ENCODE data around the gene NANS. TPM values are rescaled to one million over a fixed set of nuclear protein-coding genes. Genes with fewer than 3 reads are reported as not detected.
"Not testable (repeated sequence)": the region's sequence is repeated elsewhere in the genome, so short reads cannot be mapped to it uniquely, and the experiment has no call there.

The NANS gene
- total RNA-seq, 4 donors from 2014 or later, result 46.2 to 72.0 (median 58.4) TPM

DNA sequence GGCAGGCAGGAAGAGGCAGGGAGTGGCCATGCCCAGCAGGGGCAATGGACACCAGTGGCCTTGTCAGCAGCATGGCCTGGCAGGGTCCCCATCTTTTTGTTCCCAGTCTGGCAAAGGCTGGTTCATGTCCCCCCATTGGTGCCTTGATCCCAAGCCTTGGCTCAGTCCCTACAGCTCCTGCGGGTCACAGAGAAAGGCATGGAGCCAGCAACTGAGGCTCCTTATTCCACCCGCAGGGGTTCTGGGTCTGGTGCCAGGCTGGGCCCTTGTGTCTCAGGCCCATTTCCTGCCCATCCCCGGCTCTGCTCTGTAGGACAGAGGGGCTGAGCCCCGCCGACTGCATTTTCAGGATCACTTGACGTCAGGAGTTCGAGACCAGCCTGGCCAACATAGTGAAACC is 48.5 kb downstream of the NANS start:
- peaks cover 4 to 68% (median 12%) of the 10 kb centered on the region in 3 donors for H3K4me1 ChIP-seq
- DNase-seq, result no peak
- intact Hi-C loops (cut with DNase I), result no loop called here
- TF ChIP-seq POLR2A (IDR thresholded peaks at IDR 0.05), result no peak
- no peak for TF ChIP-seq CTCF (IDR thresholded peaks at IDR 0.05)
- H3K36me3 ChIP-seq, result peaks cover 0 to 57% (median 5%) of the 10 kb centered on the region in 3 donors
- WGBS, 2 donors, result 86 to 91% methylated on average over 1 to 6 of the region's 7 CpGs
- H3K4me3 ChIP-seq, result no peak overlapping the region
- no peaks in the 10 kb centered on the region for H3K9me3 ChIP-seq
- no peaks in the 10 kb centered on the region for H3K27me3 ChIP-seq
- peak overlapping the region in 2 of 4 donors; percentile 29 to 72 for H3K27ac ChIP-seq

- TF ChIP-seq POLR2A (IDR thresholded peaks at IDR 0.05) (no peak), CTCF (IDR thresholded peaks at IDR 0.05) (no peak)
- peak overlapping the region; percentile 5 to 74 (median 63) for H3K27ac ChIP-seq
- no peak overlapping the region for H3K4me3 ChIP-seq
- intact Hi-C loops (cut with DNase I), result no loop called here
- H3K9me3 ChIP-seq, result no peaks in the 10 kb centered on the region
- peaks cover under 1 to 39% (median 12%) of the 10 kb centered on the region in 3 donors for H3K4me1 ChIP-seq
- peaks cover 0 to 57% (median 5%) of the 10 kb centered on the region in 3 donors for H3K36me3 ChIP-seq
- H3K27me3 ChIP-seq, result no peaks in the 10 kb centered on the region
- no peak for DNase-seq
- 57 to 63% methylated on average over 2 of the region's 2 CpGs for WGBS, 2 donors
These were observed 51.4 kb downstream of the NANS start for GRCh38 chr9:98107926-98108325.

DNA sequence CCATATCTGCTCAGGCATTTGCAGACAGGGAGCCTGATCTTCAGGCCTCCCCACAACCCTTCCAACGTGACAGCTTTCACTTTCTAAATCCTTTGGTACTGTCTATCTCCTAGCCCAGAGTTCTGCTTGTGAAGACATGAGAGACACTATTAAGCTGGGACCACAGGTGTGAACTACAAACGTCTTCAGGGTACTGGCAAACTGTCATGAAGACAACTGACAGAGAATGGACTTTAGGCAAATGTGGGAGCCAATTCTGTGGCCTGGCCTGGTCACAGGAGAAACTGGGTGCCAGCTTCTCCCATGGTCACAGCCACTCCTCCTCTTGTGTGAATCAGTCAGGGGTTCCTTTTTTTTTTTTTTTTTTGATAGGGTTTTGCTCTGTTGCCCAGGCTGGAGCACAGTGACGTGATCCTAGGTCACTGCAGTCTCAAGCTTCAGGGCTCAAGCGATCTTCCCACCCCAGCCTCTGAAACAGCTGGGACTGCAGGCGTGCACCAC is 52.0 kb downstream of the NANS start:
- Histone ChIP-seq H3K9me3 (no peaks in the 10 kb centered on the region), H3K4me3 (no peak overlapping the region), H3K36me3 (peaks cover 0 to 57% (median 5%) of the 10 kb centered on the region in 3 donors), H3K4me1 (peaks cover 0 to 41% (median 12%) of the 10 kb centered on the region in 3 donors), H3K27ac (peak overlapping the region; percentile 5 to 74 (median 63)), H3K27me3 (no peaks in the 10 kb centered on the region)
- DNase-seq, result no peak
- intact Hi-C loops (cut with DNase I), result no loop called here
- WGBS, 2 donors, result 45 to 51% methylated on average over 5 of the region's 5 CpGs
- TF ChIP-seq CTCF (IDR thresholded peaks at IDR 0.05) (no peak), POLR2A (IDR thresholded peaks at IDR 0.05) (no peak)

- DNase-seq, result no peak
- no peak for TF ChIP-seq POLR2A (IDR thresholded peaks at IDR 0.05)
- no peak for TF ChIP-seq CTCF (IDR thresholded peaks at IDR 0.05)
- intact Hi-C loops (cut with DNase I), result no loop called here
- Histone ChIP-seq H3K27ac (peak overlapping the region; percentile 5 to 68 (median 58)), H3K4me1 (peaks cover 0 to 39% (median 12%) of the 10 kb centered on the region in 3 donors), H3K36me3 (peaks cover 0 to 57% (median 5%) of the 10 kb centered on the region in 3 donors), H3K4me3 (no peak overlapping the region), H3K27me3 (no peaks in the 10 kb centered on the region), H3K9me3 (no peaks in the 10 kb centered on the region)
- WGBS, 2 donors, result 18 to 44% methylated on average over 1 of the region's 3 CpGs
These were observed 52.5 kb downstream of the NANS start for GRCh38 chr9:98109052-98109451.

DNA sequence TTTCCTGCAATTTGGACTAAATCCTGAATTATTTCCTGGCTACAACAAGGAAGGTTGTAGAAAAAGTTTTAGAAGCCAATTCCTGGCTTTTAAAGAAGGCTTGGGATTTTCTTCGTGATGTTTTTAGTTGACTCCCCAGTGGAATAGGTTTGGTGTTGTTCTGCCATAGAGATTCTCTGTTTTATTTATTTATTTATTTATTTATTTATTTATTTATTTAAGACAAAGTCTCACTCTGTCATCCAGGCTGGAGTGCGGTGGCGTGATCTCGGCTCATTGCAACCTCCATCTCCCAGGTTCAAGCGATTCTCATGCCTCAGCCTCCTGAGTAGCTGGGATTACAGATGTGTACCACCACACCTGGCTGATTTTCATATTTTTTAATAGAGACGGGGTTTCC is 60.6 kb downstream of the NANS start:
- intact Hi-C loops (cut with DNase I); H3K27me3 ChIP-seq; DNase-seq; H3K9me3 ChIP-seq; H3K4me3 ChIP-seq; H3K36me3 ChIP-seq: not testable (repeated sequence)
- 95% methylated on average over 6 of the region's 6 CpGs for WGBS, 2 donors
- Histone ChIP-seq H3K27ac (peak overlapping the region in 1 of 4 donors; percentile 89), H3K4me1 (peaks cover 6 to 59% (median 27%) of the 10 kb centered on the region in 3 donors)

Measured in esophagus squamous epithelium (tissue), 5 donors.